A549 (cell line): ENCODE results near the gene TM4SF18. TPM values are rescaled to one million over a fixed set of nuclear protein-coding genes. Genes with fewer than 3 reads are reported as not detected.

ENCODE experiments used
- ATAC-seq, 2 experiments: fragments of 200-7000 bp in 1 of 2; fragments of >200 bp in 1 of 2; cut with Nextera tagmentation in 1 of 2; cut with Tn5 transposase in 1 of 2; 3 replicates each; pipeline versions ENCODE4 v1.8.0 to v1.9.1; 2018 to 2020; ENCODE audit warnings: mild to moderate bottlenecking in 1 of 2, moderate library complexity in 1 of 2
- CTCF ChIA-PET: fragments of 300-600 bp; sonication (Branson Sonifier 250); formaldehyde crosslinking; extraction: SDS; loops from one replicate; lab custom pipeline; 2021; ENCODE audit warnings: antibody characterized with exemption, inconsistent platforms; lab: Yijun Ruan, JAX
- POLR2A ChIA-PET: fragments of 350-600 bp; formaldehyde crosslinking; extraction: SDS; loops from one replicate; lab custom pipeline; 2021; ENCODE audit warnings: antibody characterized with exemption, inconsistent platforms; lab: Yijun Ruan, JAX
- DNase-seq, 2 experiments: peaks; one replicate each; pipeline versions ENCODE4 v3.0.0 to v3.0.0-alpha.2; 2011 to 2016; ENCODE audit warnings: low read depth in 1 of 2, low spot score in 1 of 2
- FAIRE-seq: peaks from 2 replicates; lab custom pipeline; 2011; peaks lifted over from hg19 to GRCh38; lab: Jason Lieb, UNC
- H3K27ac ChIP-seq, 2 experiments: fragments of >200 bp; sonication (Bioruptor Twin); formaldehyde crosslinking; 3 replicates each; pipeline ENCODE4 v1.5.1; 2016 to 2017
- H3K4me1 ChIP-seq: fragments of >200 bp; sonication (Bioruptor Twin); formaldehyde crosslinking; 3 replicates; pipeline ENCODE4 v1.6.1; 2016
- H3K4me2 ChIP-seq: fragments of >200 bp; sonication (Bioruptor Twin); formaldehyde crosslinking; 3 replicates; pipeline ENCODE4 v1.6.1; 2016
- H3K4me3 ChIP-seq: fragments of >200 bp; sonication (Bioruptor Twin); formaldehyde crosslinking; 3 replicates; pipeline ENCODE4 v1.5.1; 2016
- H3K9me3 ChIP-seq: fragments of >200 bp; sonication (Bioruptor Twin); formaldehyde crosslinking; 3 replicates; pipeline ENCODE4 v1.6.1; 2016
- CBX2 ChIP-seq: fragments of 200-600 bp; sonication (generic); IDR thresholded peaks from 2 replicates; pipeline ENCODE4 v1.6.1; 2016; ENCODE audit warnings: low read depth, mild to moderate bottlenecking, borderline replicate concordance
- EHF ChIP-seq: fragments of 250-450 bp; sonication (Bioruptor Pico); IDR thresholded peaks from 2 replicates; pipeline ENCODE4 v1.5.0; 2020; ENCODE audit warnings: mild to moderate bottlenecking
- ESRRA ChIP-seq: fragments of 150-350 bp; IDR thresholded peaks from 2 replicates; pipeline ENCODE4 v1.6.1; 2014; ENCODE audit warnings: mild to moderate bottlenecking, low read length, borderline replicate concordance
- FOSB ChIP-seq: fragments of 250-450 bp; sonication (Bioruptor Pico); IDR thresholded peaks from 2 replicates; pipeline ENCODE4 v1.5.0; 2020; ENCODE audit warnings: mild to moderate bottlenecking, moderate library complexity
- HDAC2 ChIP-seq: fragments of 200-600 bp; sonication (generic); IDR thresholded peaks from 2 replicates; pipeline ENCODE4 v1.6.1; 2016
- HEYL ChIP-seq: fragments of 250-450 bp; sonication (Bioruptor Pico); IDR thresholded peaks from 2 replicates; pipeline ENCODE4 v1.8.0; 2021; ENCODE audit warnings: mild to moderate bottlenecking, moderate library complexity
- HOXA7 ChIP-seq: fragments of 250-450 bp; sonication (Bioruptor Pico); IDR thresholded peaks from 2 replicates; pipeline ENCODE4 v1.5.0; 2020; ENCODE audit warnings: mild to moderate bottlenecking, moderate library complexity
- HOXB5 ChIP-seq: fragments of 250-450 bp; sonication (Bioruptor Pico); IDR thresholded peaks from 2 replicates; pipeline ENCODE4 v1.5.0; 2020; ENCODE audit warnings: mild to moderate bottlenecking, moderate library complexity
- MAFK ChIP-seq: fragments of 450-650 bp; IDR thresholded peaks from 2 replicates; pipeline ENCODE4 v1.6.1; 2014; ENCODE audit not compliant: partially characterized antibody
- MAZ ChIP-seq: fragments of 150-350 bp; IDR thresholded peaks from 2 replicates; pipeline ENCODE4 v1.6.1; 2014; ENCODE audit warnings: antibody characterized with exemption, low read depth, low read length, borderline replicate concordance
- MYC ChIP-seq: IDR thresholded peaks from 2 replicates; pipeline ENCODE4 v1.6.1; 2012; ENCODE audit warnings: mild to moderate bottlenecking, inconsistent platforms, low read length, improper control_type of control experiment, borderline replicate concordance
- NR3C1 ChIP-seq: fragments of >200 bp; sonication (Bioruptor Twin); formaldehyde crosslinking; IDR thresholded peaks from 3 replicates; pipeline ENCODE4 v1.6.1; 2017
- PHF8 ChIP-seq: fragments of 200-600 bp; sonication (generic); IDR thresholded peaks from 2 replicates; pipeline ENCODE4 v1.6.1; 2016; ENCODE audit warnings: low read depth, mild to moderate bottlenecking, antibody characterized with exemption, moderate library complexity, borderline replicate concordance
- POLR2AphosphoS2 ChIP-seq: conservative IDR thresholded peaks from 2 replicates; pipeline ENCODE4 v1.6.1; 2012; ENCODE audit warnings: low read length, improper control_type of control experiment, inconsistent platforms
- RARB ChIP-seq: fragments of 250-450 bp; sonication (Bioruptor Pico); IDR thresholded peaks from 2 replicates; pipeline ENCODE4 v1.8.0; 2021; ENCODE audit warnings: mild to moderate bottlenecking, moderate library complexity
- SMC3 ChIP-seq: fragments of >200 bp; sonication (Bioruptor Twin); formaldehyde crosslinking; IDR thresholded peaks from 3 replicates; pipeline ENCODE4 v1.6.1; 2018; ENCODE audit warnings: inconsistent platforms
- TP53 ChIP-seq: fragments of 250-450 bp; sonication (Bioruptor Pico); IDR thresholded peaks from 2 replicates; pipeline ENCODE4 v1.5.0; 2021; ENCODE audit warnings: mild to moderate bottlenecking, moderate library complexity
- ZNF302 ChIP-seq: fragments of 250-450 bp; sonication (Bioruptor Pico); IDR thresholded peaks from 2 replicates; pipeline ENCODE4 v1.9.0; 2021; ENCODE audit warnings: inconsistent platforms, mild to moderate bottlenecking, moderate library complexity
- ZSCAN20 ChIP-seq: fragments of 250-450 bp; sonication (Bioruptor Pico); IDR thresholded peaks from 2 replicates; pipeline ENCODE4 v1.8.0; 2022; ENCODE audit warnings: mild to moderate bottlenecking, moderate library complexity
- WGBS: methylation state at CpG from one replicate; pipeline ENCODE4 v1.1.6; 2017; ENCODE audit errors: missing lambda C conversion rate; 5-methylcytosine and 5-hydroxymethylcytosine counted together
- polyA plus RNA-seq, 4 experiments: library from polyadenylated mRNA; depleted of rRNA in 3 of 4; stranded (reverse); fragments of >200 nt; fragmentation: RNase III in 1 of 4; extraction: RNeasy Plus Mini Kit Qiagen cat#74134 plus additional on column Dnase treatment in 1 of 4; gene quantifications; 2 replicates in 3 of 4; 3 replicates in 1 of 4; pipeline ENCODE4 v1.2.3, GENCODE V29; 2011 to 2017
- TF ChIP-seq, protein P1 (sequence below): fragments of 200-600 bp; sonication (generic); IDR thresholded peaks from 2 replicates; pipeline ENCODE4 v1.6.1; 2016; ENCODE audit warnings: antibody characterized with exemption, mild to moderate bottlenecking, moderate library complexity
- TF ChIP-seq, protein P2 (sequence below): fragments of 250-450 bp; sonication (Bioruptor Pico); IDR thresholded peaks from 2 replicates; pipeline ENCODE4 v1.5.0; 2020; ENCODE audit warnings: low read depth, mild to moderate bottlenecking, moderate library complexity
- TF ChIP-seq, protein P3 (sequence below): fragments of >200 bp; sonication (Bioruptor Twin); formaldehyde crosslinking; IDR thresholded peaks from 3 replicates; pipeline ENCODE4 v1.5.1; 2016
- TF ChIP-seq, protein P4 (sequence below): fragments of 450-650 bp; IDR thresholded peaks from 2 replicates; pipeline ENCODE4 v1.6.1; 2014; ENCODE audit warnings: antibody characterized with exemption
- TF ChIP-seq, protein P5 (sequence below): IDR thresholded peaks from 2 replicates; pipeline ENCODE4 v1.6.1; 2012

The TM4SF18 gene
- polyA plus RNA-seq, 2 of the 4 experiments (the other 2 are of a cell fraction): 51.3 to 99.8 TPM

DNA sequence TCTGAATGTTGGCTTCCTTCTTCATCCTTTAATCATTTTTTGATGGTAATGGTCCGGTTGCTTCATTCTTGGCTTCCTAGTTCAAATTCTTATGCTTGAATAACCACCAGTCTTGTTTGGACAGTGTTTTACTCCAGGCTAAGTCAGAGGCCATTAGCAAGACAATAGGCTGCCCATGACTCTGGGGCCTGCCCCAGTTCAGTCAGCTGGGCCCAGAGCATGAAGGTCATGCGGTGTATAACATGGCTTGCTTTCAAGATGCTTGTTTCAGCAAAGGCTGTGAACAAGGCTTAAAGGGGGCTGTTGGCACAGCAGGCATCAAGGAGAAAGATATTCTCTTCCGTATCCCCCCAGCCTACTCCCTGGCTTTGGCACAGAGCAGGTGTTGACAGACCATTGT is 13.7 kb downstream of the TM4SF18 start:
- Histone ChIP-seq H3K27ac (peak overlapping the region in 1 of 2 experiments; percentile 27; a peak in 2 of 6 replicates), H3K4me1 (peaks cover 21% of the 10 kb centered on the region)
- CTCF ChIA-PET: interaction anchor here (1.0 to 1.6 kb wide), 4 partner anchors 8 to 161 kb away, joined by 3 read pairs; partner anchors contain the start of gene TM4SF18
- TF ChIP-seq HDAC2 (no peak), ESRRA (no peak), MAFK (no peak), MAZ (no peak), TP53 (no peak), HOXA7 (no peak)
- TF ChIP-seq, protein P1, sequence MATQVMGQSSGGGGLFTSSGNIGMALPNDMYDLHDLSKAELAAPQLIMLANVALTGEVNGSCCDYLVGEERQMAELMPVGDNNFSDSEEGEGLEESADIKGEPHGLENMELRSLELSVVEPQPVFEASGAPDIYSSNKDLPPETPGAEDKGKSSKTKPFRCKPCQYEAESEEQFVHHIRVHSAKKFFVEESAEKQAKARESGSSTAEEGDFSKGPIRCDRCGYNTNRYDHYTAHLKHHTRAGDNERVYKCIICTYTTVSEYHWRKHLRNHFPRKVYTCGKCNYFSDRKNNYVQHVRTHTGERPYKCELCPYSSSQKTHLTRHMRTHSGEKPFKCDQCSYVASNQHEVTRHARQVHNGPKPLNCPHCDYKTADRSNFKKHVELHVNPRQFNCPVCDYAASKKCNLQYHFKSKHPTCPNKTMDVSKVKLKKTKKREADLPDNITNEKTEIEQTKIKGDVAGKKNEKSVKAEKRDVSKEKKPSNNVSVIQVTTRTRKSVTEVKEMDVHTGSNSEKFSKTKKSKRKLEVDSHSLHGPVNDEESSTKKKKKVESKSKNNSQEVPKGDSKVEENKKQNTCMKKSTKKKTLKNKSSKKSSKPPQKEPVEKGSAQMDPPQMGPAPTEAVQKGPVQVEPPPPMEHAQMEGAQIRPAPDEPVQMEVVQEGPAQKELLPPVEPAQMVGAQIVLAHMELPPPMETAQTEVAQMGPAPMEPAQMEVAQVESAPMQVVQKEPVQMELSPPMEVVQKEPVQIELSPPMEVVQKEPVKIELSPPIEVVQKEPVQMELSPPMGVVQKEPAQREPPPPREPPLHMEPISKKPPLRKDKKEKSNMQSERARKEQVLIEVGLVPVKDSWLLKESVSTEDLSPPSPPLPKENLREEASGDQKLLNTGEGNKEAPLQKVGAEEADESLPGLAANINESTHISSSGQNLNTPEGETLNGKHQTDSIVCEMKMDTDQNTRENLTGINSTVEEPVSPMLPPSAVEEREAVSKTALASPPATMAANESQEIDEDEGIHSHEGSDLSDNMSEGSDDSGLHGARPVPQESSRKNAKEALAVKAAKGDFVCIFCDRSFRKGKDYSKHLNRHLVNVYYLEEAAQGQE: no peak
- TF ChIP-seq, all 56 proteins: peak for 0
- ATAC-seq (no peak), DNase-seq (no peak), FAIRE-seq (no peak)
- 89% methylated on average over 3 of the region's 3 CpGs for WGBS
- POLR2A ChIA-PET: no interaction called here
- Histone ChIP-seq H3K9me3 (no peaks in the 10 kb centered on the region), H3K4me3 (no peak overlapping the region), H3K4me2 (no peak overlapping the region)

DNA sequence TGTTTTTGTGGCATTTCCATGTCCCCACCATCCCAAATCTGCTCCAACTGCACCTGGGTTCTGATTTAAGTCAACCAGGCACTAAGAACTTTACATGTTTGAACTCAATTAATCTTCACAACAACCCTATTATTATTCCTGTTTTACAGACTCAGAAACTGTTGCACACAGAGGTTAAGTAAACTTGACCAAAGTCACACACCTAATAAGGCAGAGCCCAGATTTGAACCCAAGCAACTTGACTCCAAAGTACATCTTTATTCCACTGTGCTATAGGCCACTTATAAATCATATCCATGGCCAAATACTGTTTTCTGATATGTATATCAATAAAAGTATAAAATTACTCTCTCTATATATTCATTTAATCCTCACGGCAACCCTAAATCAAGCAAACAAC is 16.4 kb downstream of the TM4SF18 start:
- ChIA-PET CTCF (interaction anchor here (0.8 to 3.3 kb wide), 3 partner anchors 8 to 18 kb away, joined by 4 to 21 read pairs (median 9); partner anchors contain the start of gene TM4SF18), POLR2A (no interaction called here)
- peaks cover 34% of the 10 kb centered on the region for H3K4me1 ChIP-seq
- H3K4me2 ChIP-seq: no peak overlapping the region; the same call in 2 of the 3 replicates
- H3K27ac ChIP-seq: peak overlapping the region; percentile 85 to 90
- FAIRE-seq (no peak), ATAC-seq (no peak), DNase-seq (no peak)
- no peaks in the 10 kb centered on the region for H3K9me3 ChIP-seq
- no peak for TF ChIP-seq ZNF302 (CRISPR knock-in tag)
- no peak for TF ChIP-seq SMC3
- no peak for TF ChIP-seq PHF8
- no peak for TF ChIP-seq RARB (CRISPR knock-in tag)
- TF ChIP-seq HOXB5 (CRISPR knock-in tag): no peak
- TF ChIP-seq NR3C1: no peak
- TF ChIP-seq HOXA7: no peak
- no peak for TF ChIP-seq FOSB (CRISPR knock-in tag)
- TF ChIP-seq EHF (CRISPR knock-in tag): no peak
- no peak for TF ChIP-seq ZSCAN20 (CRISPR knock-in tag)
- TF ChIP-seq, protein P2, sequence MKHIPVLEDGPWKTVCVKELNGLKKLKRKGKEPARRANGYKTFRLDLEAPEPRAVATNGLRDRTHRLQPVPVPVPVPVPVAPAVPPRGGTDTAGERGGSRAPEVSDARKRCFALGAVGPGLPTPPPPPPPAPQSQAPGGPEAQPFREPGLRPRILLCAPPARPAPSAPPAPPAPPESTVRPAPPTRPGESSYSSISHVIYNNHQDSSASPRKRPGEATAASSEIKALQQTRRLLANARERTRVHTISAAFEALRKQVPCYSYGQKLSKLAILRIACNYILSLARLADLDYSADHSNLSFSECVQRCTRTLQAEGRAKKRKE: no peak
- TF ChIP-seq, protein P3, sequence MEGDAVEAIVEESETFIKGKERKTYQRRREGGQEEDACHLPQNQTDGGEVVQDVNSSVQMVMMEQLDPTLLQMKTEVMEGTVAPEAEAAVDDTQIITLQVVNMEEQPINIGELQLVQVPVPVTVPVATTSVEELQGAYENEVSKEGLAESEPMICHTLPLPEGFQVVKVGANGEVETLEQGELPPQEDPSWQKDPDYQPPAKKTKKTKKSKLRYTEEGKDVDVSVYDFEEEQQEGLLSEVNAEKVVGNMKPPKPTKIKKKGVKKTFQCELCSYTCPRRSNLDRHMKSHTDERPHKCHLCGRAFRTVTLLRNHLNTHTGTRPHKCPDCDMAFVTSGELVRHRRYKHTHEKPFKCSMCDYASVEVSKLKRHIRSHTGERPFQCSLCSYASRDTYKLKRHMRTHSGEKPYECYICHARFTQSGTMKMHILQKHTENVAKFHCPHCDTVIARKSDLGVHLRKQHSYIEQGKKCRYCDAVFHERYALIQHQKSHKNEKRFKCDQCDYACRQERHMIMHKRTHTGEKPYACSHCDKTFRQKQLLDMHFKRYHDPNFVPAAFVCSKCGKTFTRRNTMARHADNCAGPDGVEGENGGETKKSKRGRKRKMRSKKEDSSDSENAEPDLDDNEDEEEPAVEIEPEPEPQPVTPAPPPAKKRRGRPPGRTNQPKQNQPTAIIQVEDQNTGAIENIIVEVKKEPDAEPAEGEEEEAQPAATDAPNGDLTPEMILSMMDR: no peak
- TF ChIP-seq POLR2AphosphoS2: no peak
- no peak for TF ChIP-seq HEYL (CRISPR knock-in tag)
- no peak for TF ChIP-seq MYC
- TF ChIP-seq CBX2: no peak
- TF ChIP-seq, protein P4, sequence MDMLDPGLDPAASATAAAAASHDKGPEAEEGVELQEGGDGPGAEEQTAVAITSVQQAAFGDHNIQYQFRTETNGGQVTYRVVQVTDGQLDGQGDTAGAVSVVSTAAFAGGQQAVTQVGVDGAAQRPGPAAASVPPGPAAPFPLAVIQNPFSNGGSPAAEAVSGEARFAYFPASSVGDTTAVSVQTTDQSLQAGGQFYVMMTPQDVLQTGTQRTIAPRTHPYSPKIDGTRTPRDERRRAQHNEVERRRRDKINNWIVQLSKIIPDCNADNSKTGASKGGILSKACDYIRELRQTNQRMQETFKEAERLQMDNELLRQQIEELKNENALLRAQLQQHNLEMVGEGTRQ: no peak
- TF ChIP-seq, protein P5, sequence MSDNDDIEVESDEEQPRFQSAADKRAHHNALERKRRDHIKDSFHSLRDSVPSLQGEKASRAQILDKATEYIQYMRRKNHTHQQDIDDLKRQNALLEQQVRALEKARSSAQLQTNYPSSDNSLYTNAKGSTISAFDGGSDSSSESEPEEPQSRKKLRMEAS: no peak
- no peak overlapping the region for H3K4me3 ChIP-seq
- WGBS: 94% methylated on average over 1 of the region's 1 CpG
